SH-SY5Y (cell line): ENCODE results near the gene SLCO4A1.

ENCODE experiments used
- GATA2 ChIP-seq: IDR thresholded peaks from 2 replicates; pipeline ENCODE4 v1.6.1; 2011; ENCODE audit warnings: mild to moderate bottlenecking, low read depth, low read length
- GATA3 ChIP-seq: IDR thresholded peaks from 2 replicates; pipeline ENCODE4 v1.6.1; 2011; ENCODE audit warnings: low read depth, mild to moderate bottlenecking, low read length, moderate library complexity

GRCh38 chr20:62607366-62608217, 34.7 kb upstream of the SLCO4A1 start:
- TF ChIP-seq GATA3 (no peak), GATA2 (no peak)
